A673 (cell line): ENCODE measurements around the gene FAN1. TPM values are rescaled to one million over a fixed set of nuclear protein-coding genes. Genes with fewer than 3 reads are reported as not detected.

ENCODE experiments used
- BruUV-seq: library from RNA; stranded (reverse); fragments of 400-500 nt; replicated peaks from 2 replicates; lab custom pipeline; 2021; lab: Mats Ljungman, UMichigan
- CTCF ChIA-PET: fragments of 300-600 bp; sonication (Branson Sonifier 250); formaldehyde crosslinking; loops from one replicate; lab custom pipeline; 2022; ENCODE audit warnings: antibody characterized with exemption; lab: Charles Lee
- POLR2A ChIA-PET: fragments of 300-600 bp; sonication (Branson Sonifier 250); formaldehyde crosslinking; loops from one replicate; lab custom pipeline; 2022; ENCODE audit warnings: antibody characterized with exemption; ENCODE audit not compliant: low non-redundant PET; lab: Charles Lee
- DNase-seq: peaks from one replicate; pipeline ENCODE4 v3.0.0-alpha.2; 2015; ENCODE audit warnings: low spot score
- H3K27ac ChIP-seq: fragments of 200-600 bp; sonication (generic); 2 replicates; pipeline ENCODE4 v1.5.1; 2016; ENCODE audit warnings: mixed run types, low read depth, mild to moderate bottlenecking, mixed read lengths, antibody characterized with exemption, low read length; ENCODE audit not compliant: poor library complexity, severe bottlenecking
- H3K27me3 ChIP-seq: fragments of 200-600 bp; sonication (generic); replicated peaks from 2 replicates; pipeline ENCODE4 v1.6.1; 2017; ENCODE audit warnings: mixed run types, low read depth, mild to moderate bottlenecking, mixed read lengths, antibody characterized with exemption, low read length; ENCODE audit not compliant: insufficient read depth, poor library complexity
- H3K36me3 ChIP-seq: fragments of 200-600 bp; sonication (generic); 2 replicates; pipeline ENCODE4 v1.6.1; 2016; ENCODE audit warnings: mixed run types, mild to moderate bottlenecking, mixed read lengths, antibody characterized with exemption, low read length; ENCODE audit not compliant: insufficient read depth, poor library complexity, severe bottlenecking
- H3K4me1 ChIP-seq: fragments of 200-600 bp; sonication (generic); 2 replicates; pipeline ENCODE4 v1.6.1; 2017; ENCODE audit warnings: mixed run types, mild to moderate bottlenecking, mixed read lengths, antibody characterized with exemption, low read length; ENCODE audit not compliant: insufficient read depth, poor library complexity, severe bottlenecking
- H3K4me3 ChIP-seq: fragments of 200-600 bp; sonication (generic); 2 replicates; pipeline ENCODE4 v1.5.1; 2016; ENCODE audit warnings: low read depth, mixed run types, mild to moderate bottlenecking, mixed read lengths, low read length; ENCODE audit not compliant: poor library complexity, severe bottlenecking
- H3K9me3 ChIP-seq: fragments of 200-600 bp; sonication (generic); 2 replicates; pipeline ENCODE4 v1.6.1; 2016; ENCODE audit warnings: mixed run types, low read depth, mild to moderate bottlenecking, mixed read lengths, antibody characterized with exemption, low read length; ENCODE audit not compliant: poor library complexity, severe bottlenecking
- EZH2 ChIP-seq: fragments of 200-600 bp; sonication (generic); IDR thresholded peaks from 2 replicates; pipeline ENCODE4 v1.6.1; 2017; ENCODE audit warnings: borderline replicate concordance, low read depth, mild to moderate bottlenecking, mixed read lengths, antibody characterized with exemption, low read length; ENCODE audit not compliant: poor library complexity, severe bottlenecking
- intact Hi-C: fragments of 100-400 bp; cut with micrococcal nuclease; formaldehyde crosslinking; loops from one replicate; pipeline ENCODE4 v1.10.0; 2022; ENCODE audit not compliant: unreplicated experiment
- total RNA-seq: library from RNA; stranded (reverse); gene quantifications from 2 replicates; pipeline ENCODE4 v1.2.3, GENCODE V29; 2021
- TF ChIP-seq, protein P1 (sequence below): fragments of 300-800, 200-600 bp; sonication (generic); conservative IDR thresholded peaks from 2 replicates; pipeline ENCODE4 v1.5.1; 2017; ENCODE audit warnings: low read depth, mild to moderate bottlenecking, antibody characterized with exemption, low read length, moderate library complexity, mixed read lengths

Gene FAN1
- total RNA-seq, 1 experiment from 2014 or later: 36.2 TPM

DNA sequence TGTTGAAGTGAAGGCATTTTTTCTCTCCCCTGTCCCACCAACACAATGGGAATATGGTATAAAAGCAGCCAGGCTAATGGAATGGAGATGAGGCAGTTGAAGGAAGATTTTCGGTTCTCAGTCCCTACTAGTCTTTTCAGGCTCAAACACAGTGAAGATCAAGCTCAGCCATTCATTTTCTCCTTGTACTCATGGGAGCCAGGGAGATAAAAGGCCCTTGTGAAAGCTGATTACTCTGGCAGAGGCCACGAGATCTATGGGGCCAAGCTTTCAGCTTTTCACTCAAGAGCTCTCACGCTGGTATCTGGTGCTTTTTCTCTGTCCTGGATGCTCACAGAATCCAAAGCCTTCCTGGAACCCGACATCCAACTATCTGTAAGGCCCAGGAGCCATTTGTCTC lies 14.5 kb upstream of the FAN1 start:
- no peak for DNase-seq
- TF ChIP-seq, protein P1, sequence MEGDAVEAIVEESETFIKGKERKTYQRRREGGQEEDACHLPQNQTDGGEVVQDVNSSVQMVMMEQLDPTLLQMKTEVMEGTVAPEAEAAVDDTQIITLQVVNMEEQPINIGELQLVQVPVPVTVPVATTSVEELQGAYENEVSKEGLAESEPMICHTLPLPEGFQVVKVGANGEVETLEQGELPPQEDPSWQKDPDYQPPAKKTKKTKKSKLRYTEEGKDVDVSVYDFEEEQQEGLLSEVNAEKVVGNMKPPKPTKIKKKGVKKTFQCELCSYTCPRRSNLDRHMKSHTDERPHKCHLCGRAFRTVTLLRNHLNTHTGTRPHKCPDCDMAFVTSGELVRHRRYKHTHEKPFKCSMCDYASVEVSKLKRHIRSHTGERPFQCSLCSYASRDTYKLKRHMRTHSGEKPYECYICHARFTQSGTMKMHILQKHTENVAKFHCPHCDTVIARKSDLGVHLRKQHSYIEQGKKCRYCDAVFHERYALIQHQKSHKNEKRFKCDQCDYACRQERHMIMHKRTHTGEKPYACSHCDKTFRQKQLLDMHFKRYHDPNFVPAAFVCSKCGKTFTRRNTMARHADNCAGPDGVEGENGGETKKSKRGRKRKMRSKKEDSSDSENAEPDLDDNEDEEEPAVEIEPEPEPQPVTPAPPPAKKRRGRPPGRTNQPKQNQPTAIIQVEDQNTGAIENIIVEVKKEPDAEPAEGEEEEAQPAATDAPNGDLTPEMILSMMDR: no peak
- no peak for TF ChIP-seq EZH2
- Histone ChIP-seq H3K4me3 (no peak overlapping the region), H3K36me3 (no peaks in the 10 kb centered on the region), H3K27ac (no peak overlapping the region), H3K27me3 (no peaks in the 10 kb centered on the region), H3K9me3 (no peaks in the 10 kb centered on the region), H3K4me1 (peaks cover 5% of the 10 kb centered on the region)
- intact Hi-C loops: no loop called here
- no TSS peak for BruUV-seq
- ChIA-PET CTCF (no interaction called here), POLR2A (no interaction called here)

DNA sequence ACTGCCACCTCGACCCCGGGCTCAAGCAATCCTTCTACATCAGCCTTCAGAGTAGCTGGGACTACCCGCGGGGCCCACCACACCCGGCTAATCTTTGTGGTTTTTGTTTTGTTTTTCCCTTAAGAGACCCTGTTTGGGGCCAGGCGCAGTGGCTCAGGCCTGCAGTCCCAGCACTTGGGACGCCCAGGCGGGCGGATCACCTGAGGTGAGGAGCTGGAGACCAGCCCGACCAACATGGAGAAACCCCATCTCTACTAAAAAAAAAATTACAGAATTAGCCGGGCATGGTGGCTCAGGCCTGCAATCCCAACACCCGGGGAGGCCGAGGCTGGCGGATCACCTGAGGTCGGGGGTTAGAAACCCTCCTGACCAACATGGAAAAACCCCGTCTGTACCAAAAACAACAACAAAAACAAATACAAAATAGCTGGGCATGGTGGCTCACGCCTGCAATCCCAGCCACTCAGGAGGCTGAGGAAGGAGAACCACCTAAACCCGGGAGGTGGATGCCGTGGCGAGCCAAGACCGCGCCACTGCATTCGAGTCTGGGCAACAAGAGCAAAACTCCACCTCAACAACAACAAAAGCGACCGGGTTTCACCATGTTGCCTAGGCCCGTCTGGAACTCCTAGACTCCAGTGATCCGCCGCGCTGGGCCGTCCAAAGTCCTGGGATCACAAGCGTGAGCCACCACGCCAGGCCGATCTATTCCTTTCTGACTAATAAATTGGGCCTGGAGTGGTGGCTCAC lies 8.1 kb upstream of the FAN1 start:
- no peak overlapping the region for H3K4me3 ChIP-seq
- H3K9me3 ChIP-seq: no peaks in the 10 kb centered on the region
- ChIA-PET CTCF (interaction anchor here (0.7 kb wide), 1 partner anchor 233 kb away, joined by 3 read pairs; no protein-coding TSS in a partner anchor), POLR2A (interaction anchor here (0.5 kb wide), 1 partner anchor 68 kb away, joined by 12 read pairs; no protein-coding TSS in a partner anchor)
- no peak for DNase-seq
- H3K36me3 ChIP-seq: no peaks in the 10 kb centered on the region
- intact Hi-C loops: no loop called here
- TF ChIP-seq, protein P1: no peak
- TF ChIP-seq EZH2: no peak
- peak overlapping the region; percentile 45 for H3K27ac ChIP-seq
- peaks cover 19% of the 10 kb centered on the region for H3K4me1 ChIP-seq
- H3K27me3 ChIP-seq: no peaks in the 10 kb centered on the region
- no TSS peak for BruUV-seq

DNA sequence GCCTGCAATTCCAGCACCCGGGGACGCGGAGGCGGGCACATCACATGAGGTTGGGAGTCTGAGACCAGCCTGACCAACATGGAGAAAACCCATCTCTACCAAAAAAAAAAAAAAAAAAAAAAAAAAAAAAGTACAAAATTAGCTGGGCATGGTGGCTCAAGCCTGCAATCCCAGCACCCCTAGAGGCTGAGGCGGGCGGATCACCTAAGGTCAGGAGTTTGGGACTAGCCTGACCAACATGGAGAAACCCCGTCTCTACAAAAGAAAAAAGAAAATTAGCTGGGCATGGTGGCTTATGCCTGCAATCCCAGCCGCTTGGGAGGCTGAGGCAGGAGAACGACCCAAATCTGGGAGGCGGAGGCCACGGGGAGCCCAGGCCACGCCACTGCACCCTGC lies 7.5 kb upstream of the FAN1 start:
- Histone ChIP-seq H3K27ac (no peak overlapping the region), H3K4me3 (no peak overlapping the region), H3K4me1 (peaks cover 19% of the 10 kb centered on the region), H3K36me3 (no peaks in the 10 kb centered on the region), H3K9me3 (no peaks in the 10 kb centered on the region), H3K27me3 (no peaks in the 10 kb centered on the region)
- TF ChIP-seq, protein P1: no peak
- TF ChIP-seq EZH2: no peak
- BruUV-seq: no TSS peak
- DNase-seq: no peak
- intact Hi-C loops: no loop called here
- ChIA-PET CTCF (interaction anchor here (0.6 to 0.7 kb wide), 3 partner anchors 17 to 469 kb away, joined by 3 to 4 read pairs (median 3); no protein-coding TSS in a partner anchor), POLR2A (no interaction called here)
